Ishikawa (cell line): ENCODE measurements around the gene PEDS1.

Source experiments
- CEBPB ChIP-seq: IDR thresholded peaks from 2 replicates; pipeline ENCODE4 v1.6.1; 2012
- CREB1 ChIP-seq: IDR thresholded peaks from 2 replicates; pipeline ENCODE4 v1.6.1; 2012; ENCODE audit warnings: low read depth
- EGR1 ChIP-seq: IDR thresholded peaks from 2 replicates; pipeline ENCODE4 v1.6.1; 2012
- EP300 ChIP-seq: IDR thresholded peaks from 2 replicates; pipeline ENCODE4 v1.6.1; 2012; ENCODE audit warnings: borderline replicate concordance
- FOXM1 ChIP-seq: IDR thresholded peaks from 2 replicates; pipeline ENCODE4 v1.6.1; 2012; ENCODE audit warnings: low read depth, borderline replicate concordance
- MAX ChIP-seq: IDR thresholded peaks from 2 replicates; pipeline ENCODE4 v1.6.1; 2012
- NFIC ChIP-seq: IDR thresholded peaks from 2 replicates; pipeline ENCODE4 v1.6.1; 2012
- RAD21 ChIP-seq: IDR thresholded peaks from 2 replicates; pipeline ENCODE4 v1.6.1; 2012; ENCODE audit warnings: low read depth
- REST ChIP-seq: IDR thresholded peaks from 2 replicates; pipeline ENCODE4 v1.6.1; 2012; ENCODE audit warnings: low read depth, mild to moderate bottlenecking
- TAF1 ChIP-seq: IDR thresholded peaks from 2 replicates; pipeline ENCODE4 v1.6.1; 2012; ENCODE audit warnings: low read depth, mild to moderate bottlenecking
- TCF12 ChIP-seq: IDR thresholded peaks from 2 replicates; pipeline ENCODE4 v1.6.1; 2012; ENCODE audit warnings: low read depth
- TEAD4 ChIP-seq: IDR thresholded peaks from 2 replicates; pipeline ENCODE4 v1.6.1; 2012
- USF1 ChIP-seq: IDR thresholded peaks from 2 replicates; pipeline ENCODE4 v1.6.1; 2012
- YY1 ChIP-seq: IDR thresholded peaks from 2 replicates; pipeline ENCODE4 v1.6.1; 2012; ENCODE audit warnings: low read depth
- ZBTB7A ChIP-seq: IDR thresholded peaks from 2 replicates; pipeline ENCODE4 v1.6.1; 2012; ENCODE audit warnings: low read depth

PEDS1 gene

GRCh38 chr20:50174456-50174855 lies 20.9 kb upstream of the PEDS1 start:
- no peak for TF ChIP-seq EGR1
- no peak for TF ChIP-seq USF1
- TF ChIP-seq CREB1 = no peak
- TF ChIP-seq REST = no peak
- TF ChIP-seq NFIC = no peak
- TF ChIP-seq TCF12 = no peak
- TF ChIP-seq YY1 = no peak
- TF ChIP-seq TAF1 = no peak
- no peak for TF ChIP-seq TEAD4

GRCh38 chr20:50172347-50173013 lies 19.0 kb upstream of the PEDS1 start:
- TF ChIP-seq TEAD4 = no peak
- TF ChIP-seq REST = no peak
- TF ChIP-seq EP300 = no peak
- no peak for TF ChIP-seq CEBPB
- TF ChIP-seq USF1 = peak; percentile 20; the same call in 1 of the 2 replicates
- TF ChIP-seq MAX = 0 out of 2 replicates have a peak, but pooled peaks have one; percentile 6
- no peak for TF ChIP-seq FOXM1
- peak; percentile 42; the same call in 1 of the 2 replicates for TF ChIP-seq ZBTB7A
- TF ChIP-seq TCF12 = 0 out of 2 replicates have a peak, but pooled peaks have one; percentile 8
- TF ChIP-seq YY1 = no peak
- 0 out of 2 replicates have a peak, but pooled peaks have one; percentile 26 for TF ChIP-seq TAF1
- no peak for TF ChIP-seq EGR1
- no peak for TF ChIP-seq RAD21
- TF ChIP-seq CREB1 = no peak
- no peak for TF ChIP-seq NFIC

- TF ChIP-seq TCF12 = no peak
- TF ChIP-seq USF1 = no peak
- no peak for TF ChIP-seq TEAD4
- no peak for TF ChIP-seq EP300
- no peak for TF ChIP-seq CEBPB
These were observed 17.2 kb upstream of the PEDS1 start for GRCh38 chr20:50170549-50171220.

- TF ChIP-seq FOXM1 (no peak), RAD21 (peak; percentile 96), TCF12 (no peak), ZBTB7A (no peak), NFIC (no peak), CREB1 (no peak)
These were observed 15.9 kb upstream of the PEDS1 start for GRCh38 chr20:50169329-50169823.

GRCh38 chr20:50165684-50166554 lies 12.4 kb upstream of the PEDS1 start:
- TF ChIP-seq TAF1 (0 out of 2 replicates have a peak, but pooled peaks have one; percentile 48), NFIC (peak; percentile 99), REST (no peak), MAX (peak; percentile 89), YY1 (peak; percentile 47; the same call in 1 of the 2 replicates), EP300 (peak; percentile 96), TEAD4 (peak; percentile 99), USF1 (peak; percentile 43), RAD21 (no peak), ZBTB7A (0 out of 2 replicates have a peak, but pooled peaks have one; percentile 43), CEBPB (peak; percentile 28; the same call in 1 of the 2 replicates), FOXM1 (peak; percentile 93), EGR1 (peak; percentile 79), TCF12 (peak; percentile 98), CREB1 (peak; percentile 79)
